ENCODE results near the gene AKR1C3.

Gene AKR1C3

GRCh38 chr10:5142199-5142598 lies 48.0 kb downstream of the AKR1C3 start:
- DNase-seq = no peak

- no peak for DNase-seq
Observed at GRCh38 chr10:5143137-5143536, 48.9 kb downstream of the AKR1C3 start.

- no peak for DNase-seq
Observed at GRCh38 chr10:5146920-5147254, 52.7 kb downstream of the AKR1C3 start.

- no peak for DNase-seq
Observed at GRCh38 chr10:5147255-5147980, 53.2 kb downstream of the AKR1C3 start.

GRCh38 chr10:5147981-5148677 lies 53.9 kb downstream of the AKR1C3 start:
- no peak for DNase-seq

- DNase-seq = no peak
Observed at GRCh38 chr10:5148678-5149032, 54.4 kb downstream of the AKR1C3 start.

- DNase-seq = no peak
Observed at GRCh38 chr10:5151076-5151475, 56.9 kb downstream of the AKR1C3 start.

GRCh38 chr10:5155951-5156350 lies 61.7 kb downstream of the AKR1C3 start:
- no peak for DNase-seq

All from activated naive CD4-positive, alpha-beta T cell treated with anti-CD3 and anti-CD28 coated beads, Interleukin-2, amount 50 U/mL, for 16 hours (primary cell).